Measurements from ENCODE around the gene FAM151A.

FAM151A gene

DNA sequence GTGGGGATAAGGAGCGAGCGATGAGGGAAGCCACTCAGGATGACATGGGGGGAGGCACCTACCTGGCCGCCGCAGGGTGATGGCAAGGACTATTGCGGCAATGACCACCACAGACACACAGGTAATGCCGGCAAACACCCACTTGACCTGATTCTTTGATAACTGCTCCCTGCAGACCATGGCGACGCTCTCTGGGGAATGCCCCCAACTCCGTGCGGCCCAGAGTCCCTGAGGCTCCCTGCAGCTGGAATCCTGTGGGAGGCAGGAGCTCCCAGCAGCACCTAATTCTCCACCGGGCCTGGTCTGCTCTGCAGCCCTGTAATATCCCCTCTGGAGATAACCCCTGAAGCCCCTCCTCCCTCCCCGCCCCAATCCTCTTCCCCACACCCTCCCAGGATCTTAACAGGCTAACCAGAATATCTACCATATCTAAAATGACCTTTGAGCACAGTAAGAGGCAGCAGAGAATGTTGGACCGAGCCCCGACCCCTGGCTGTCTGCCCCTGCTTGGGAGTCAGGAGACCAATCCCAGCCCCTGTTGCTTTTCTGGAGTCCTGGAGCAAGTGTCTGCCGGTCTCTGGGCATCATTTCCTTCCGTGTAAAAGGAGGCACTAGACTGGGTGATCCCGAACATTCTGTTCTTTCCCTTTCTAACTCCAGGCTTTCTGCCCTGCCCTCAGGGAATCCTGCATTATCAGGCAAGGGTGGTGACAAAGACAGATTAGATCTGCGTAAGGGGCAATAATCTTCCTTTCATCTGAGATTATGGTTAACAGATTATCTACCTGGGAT is at the start of gene FAM151A:
TSS of gene FAM151A (minus strand) at position 310 of the 792 bp plus-strand sequence. CDS start at position 180, 130 bp downstream.
- no peak for DNase-seq

DNA sequence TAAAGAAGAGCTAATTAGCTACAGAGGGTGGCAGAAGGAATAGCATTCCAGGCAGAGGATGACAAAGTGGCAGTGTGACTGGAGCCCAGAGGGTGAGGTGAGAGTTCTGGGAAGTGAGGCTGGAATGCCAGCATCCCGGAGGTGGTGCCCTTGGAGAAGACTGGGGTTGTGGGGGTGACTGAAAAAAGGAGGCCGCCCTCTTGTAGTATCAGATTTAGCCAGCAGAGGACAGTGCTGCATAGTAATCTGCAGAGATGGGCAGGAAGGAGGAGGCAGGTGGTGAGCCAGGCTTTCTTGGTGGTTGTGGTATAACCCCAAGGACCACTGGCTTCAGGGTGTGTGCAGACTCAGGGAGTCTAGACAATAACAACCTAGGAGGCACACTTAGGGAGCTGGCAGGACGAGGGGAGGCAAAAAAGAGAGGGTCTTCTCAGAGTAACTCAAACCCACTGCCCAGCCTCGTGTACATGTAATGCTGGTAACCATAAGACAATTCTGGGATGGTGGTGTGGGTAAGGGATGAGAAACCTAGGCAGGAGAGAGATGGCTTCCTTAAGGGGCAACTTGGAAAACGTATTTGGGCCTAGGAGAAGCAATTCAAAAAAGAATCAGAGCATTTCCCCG is 48.8 kb upstream of the FAM151A start:
- DNase-seq: peak; percentile 53 to 68 (median 66)

DNA sequence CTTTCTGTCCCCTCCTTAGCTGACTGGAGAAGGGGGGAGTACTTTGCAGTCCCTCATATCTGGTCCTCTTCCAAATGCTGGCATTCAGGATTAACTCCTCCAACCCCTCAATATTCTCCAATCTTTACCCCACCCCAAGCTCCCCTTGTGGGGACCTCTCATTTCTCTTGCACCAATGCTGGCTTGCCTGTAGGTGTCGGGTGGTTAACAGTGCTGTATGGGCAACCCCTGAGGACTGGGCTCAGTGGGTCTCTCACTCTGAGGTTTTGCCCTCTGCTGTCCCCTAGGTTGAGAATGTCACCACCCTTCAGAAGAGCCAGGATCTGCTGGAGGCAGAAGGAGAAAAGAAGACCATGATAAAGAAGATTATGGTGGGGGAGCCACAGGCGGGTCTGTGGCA is 45.2 kb upstream of the FAM151A start:
- DNase-seq: no peak

DNA sequence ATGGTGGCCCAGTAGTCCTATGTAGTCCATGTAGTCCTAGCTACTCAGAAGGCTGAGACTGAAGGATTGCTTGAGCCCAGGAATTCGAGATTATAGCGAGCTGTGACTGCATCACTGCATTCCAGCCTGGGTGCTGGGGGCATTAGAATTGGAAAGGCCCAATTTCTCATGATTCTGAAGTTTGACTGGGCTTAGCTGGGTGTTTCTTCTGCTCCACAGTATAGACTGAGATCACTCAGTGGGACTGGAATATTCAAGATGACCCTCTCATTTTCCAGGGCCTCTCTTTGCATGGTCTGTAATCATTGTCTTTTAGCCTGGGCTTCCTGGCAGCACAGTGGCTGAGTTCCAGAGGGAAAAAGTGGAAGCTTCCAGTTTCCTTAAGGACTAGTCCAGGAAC is 44.5 kb upstream of the FAM151A start:
- DNase-seq: no peak

DNA sequence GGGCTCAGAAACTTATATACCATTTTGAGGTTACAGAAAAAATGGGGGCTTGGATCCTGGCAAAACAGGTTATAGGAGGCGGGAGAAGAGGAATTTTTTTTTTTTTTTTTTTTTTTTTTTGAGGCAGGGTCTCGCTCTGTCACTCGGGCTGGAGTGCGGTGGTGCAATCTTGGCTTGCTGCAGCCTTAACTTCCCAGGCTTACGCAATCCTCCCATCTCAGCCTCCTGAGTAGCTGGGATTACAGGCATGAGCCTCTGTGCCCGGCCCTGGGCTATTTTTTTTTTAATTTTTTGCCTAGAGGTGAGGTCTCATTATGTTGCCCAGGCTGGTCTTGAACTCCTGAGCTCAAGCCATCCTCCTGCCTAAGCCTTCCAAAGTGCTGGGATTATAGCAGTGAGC is 43.0 kb upstream of the FAM151A start:
- peak in 2 of 3 donors; percentile 17 to 19 for DNase-seq

DNA sequence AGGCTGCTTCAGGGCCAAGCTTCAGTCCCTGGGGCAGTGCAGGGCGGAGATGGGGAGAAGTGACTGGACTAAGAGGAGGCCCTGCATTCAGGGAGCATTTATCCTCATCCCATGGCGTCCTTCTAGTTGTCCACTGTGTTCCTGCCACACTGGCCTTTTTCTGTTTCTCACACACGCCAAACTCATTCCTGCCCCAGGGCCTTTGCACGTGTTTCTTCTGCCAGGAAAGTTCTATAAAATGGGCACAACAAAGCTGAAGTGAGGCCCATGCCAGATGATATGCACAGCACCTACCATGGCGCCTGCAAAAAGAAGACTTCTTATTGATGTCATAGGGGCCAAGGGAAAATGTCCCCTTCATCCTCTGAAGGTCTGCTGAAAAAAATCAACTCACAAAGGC is 42.5 kb upstream of the FAM151A start:
- DNase-seq: no peak

DNA sequence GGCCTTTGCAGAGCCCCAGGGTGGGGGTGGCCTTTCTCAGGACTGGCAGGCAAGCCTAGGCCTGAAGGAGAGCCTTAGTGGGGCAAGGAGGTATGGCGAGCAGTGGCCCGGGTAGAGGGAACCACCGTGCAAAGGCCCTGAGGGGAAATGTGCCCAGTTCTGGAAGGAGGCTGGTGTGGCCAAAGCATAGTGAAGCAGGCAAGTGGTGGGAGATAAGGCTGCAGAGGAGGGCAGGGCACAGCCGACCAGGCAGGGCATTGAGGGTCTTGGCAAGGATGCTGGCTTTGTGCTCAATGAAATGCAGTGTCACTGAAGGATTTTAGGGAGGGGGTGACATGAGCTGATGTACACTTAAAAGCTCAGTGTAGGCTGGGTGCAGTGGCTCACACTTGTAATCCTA is 41.0 kb upstream of the FAM151A start:
- no peak for DNase-seq

DNA sequence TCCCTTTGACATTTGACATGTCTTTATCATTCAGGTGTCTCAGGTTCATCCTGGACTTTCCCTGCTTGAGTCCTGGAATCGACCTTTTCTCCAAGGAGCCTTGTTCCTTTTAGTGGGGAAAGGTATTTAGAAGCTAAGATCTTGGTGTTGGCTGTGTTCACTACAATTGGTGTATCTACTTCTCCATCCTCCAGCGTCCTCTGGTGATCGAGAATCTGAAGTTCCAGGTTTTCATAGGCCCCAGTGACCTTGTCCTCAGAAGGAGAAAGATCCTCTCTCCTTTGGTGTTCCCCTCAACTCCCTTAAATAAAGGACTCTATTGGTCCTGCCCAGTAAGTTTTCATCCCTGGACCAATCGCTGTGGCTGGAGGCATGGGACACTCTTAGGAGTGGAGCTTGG is 40.4 kb upstream of the FAM151A start:
- DNase-seq: no peak

DNA sequence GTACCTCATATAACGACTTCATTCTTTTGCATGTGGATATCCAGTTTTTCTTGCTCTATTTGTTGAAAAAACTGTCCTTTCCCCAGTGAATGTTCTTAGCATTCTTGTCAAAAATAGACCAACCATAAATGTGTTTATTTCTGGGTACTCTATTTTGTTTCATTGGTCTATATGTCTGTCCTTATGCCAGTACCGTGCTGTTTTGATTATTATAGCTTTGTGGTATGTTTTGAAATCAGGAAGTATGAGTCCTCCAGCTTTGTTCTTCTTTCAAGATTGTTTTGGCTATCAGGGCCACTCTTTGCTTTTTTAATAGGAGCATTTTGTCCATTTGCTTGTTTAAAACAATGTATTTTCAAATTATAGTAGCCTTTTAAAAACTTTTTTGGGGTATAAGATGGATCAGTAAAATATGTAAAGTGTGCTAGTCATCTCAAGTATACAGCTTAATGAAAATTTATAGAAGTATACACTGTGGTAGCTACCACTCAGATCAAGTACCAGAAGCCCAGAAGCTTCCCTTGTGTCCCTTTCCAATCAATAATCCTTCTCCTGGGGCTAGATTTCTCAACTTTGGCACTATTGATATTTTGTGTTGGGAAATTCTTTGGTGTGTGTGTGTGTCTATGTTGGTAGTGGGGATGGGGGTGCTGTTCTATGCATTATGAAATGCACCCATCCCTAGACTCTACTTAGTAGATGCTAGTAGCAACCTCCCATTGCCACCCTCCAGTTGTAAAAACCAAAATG is 35.0 kb upstream of the FAM151A start:
- no peak for DNase-seq

DNA sequence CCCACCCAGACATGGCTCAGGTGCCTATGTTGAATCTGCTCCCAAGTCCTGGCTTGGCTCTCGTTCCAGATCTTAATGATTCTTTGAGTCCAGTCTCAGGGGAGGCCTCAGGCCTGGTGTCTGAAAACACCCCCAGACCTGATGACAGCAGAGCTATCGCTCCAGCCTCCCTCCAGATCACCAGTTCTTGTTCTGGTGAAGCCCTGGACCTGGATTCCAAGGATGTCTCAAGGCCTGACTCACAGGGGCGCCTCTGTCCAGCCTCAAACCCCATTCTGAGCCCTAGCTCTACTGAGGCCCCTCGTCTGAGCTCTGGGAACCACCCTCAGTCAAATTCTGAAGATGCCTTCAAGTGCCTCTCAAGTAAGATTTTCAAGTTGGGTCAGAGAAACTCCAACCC is 29.7 kb upstream of the FAM151A start:
- DNase-seq: no peak

DNA sequence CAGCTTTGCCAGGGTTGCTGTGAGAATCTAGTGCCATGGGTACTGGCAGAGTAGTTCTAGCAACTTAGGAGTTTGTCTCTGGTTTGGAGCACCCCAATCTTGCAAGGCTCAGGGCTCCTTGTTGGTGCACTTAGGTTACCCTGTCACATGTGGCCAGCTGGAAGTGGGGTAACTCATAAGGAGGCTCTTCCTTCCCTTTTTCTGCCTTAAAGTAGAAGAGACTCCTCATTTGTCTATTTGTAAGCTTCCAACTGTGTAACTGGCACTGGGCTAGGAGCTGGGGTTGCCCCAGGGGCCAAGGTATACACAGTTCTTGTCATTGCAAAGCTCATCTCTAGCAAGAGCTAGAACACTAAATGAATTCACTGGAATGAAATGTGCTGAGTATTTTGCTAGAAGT is 28.8 kb upstream of the FAM151A start:
- peak; percentile 50 to 58 (median 57) for DNase-seq

DNA sequence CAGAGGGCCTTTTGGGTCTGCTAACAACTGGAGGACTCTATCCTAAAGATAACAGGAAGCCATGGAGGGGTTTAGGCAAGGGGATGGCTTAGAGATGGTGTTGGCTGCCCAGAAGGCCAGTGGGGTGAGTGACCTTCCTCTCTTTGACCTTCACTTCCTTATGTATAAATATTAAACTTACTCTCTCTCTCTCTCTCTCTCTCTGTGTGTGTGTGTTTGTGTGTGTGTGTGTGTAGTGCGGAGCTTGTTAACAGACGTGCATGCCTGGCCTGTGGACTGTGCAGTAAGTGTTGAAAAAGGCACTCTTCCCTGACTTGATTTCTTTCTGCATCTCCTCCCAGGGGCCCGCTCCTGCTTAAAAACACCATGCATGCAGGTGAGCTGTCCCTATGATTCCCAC is 28.3 kb upstream of the FAM151A start:
- DNase-seq: no peak

DNA sequence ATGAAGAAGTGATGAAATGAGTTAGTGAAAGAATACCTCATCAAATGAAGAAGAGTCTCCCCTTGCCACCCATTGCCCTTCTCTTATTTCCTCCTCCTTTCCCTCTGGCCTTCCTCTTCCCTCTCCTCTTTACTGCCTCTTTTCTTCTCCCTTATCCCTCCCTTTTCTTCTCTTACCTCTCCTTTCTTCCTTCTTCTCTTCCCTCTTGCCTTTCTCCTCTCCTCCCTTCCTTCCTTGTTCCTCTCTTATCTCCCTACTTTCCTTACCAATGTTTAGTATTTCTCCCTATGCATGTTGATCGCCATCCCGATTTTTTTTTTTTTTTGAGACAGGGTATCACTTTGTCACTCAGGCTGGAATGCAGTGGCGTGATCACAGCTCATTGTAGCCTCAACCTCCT is 27.1 kb upstream of the FAM151A start:
- DNase-seq: no peak

DNA sequence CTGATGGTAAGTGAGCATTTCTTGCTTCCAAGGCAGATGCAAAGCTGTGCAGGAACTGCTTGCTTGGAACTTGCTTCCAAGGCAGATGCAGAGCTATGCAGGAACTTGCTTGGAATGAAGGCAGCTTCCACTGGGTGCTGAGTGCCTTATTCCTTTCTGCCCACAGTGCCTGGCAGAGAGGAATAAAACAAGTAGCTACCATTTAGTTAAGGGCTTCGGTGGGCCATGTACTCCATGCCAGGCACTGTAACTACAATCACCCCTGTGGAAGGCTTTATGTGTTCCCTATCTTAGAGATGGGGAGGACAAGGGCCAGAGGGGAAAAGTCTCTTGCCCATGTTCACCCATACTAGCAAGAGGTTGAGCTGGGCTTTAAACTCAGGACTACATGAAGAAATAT is 26.6 kb upstream of the FAM151A start:
- DNase-seq: no peak

DNA sequence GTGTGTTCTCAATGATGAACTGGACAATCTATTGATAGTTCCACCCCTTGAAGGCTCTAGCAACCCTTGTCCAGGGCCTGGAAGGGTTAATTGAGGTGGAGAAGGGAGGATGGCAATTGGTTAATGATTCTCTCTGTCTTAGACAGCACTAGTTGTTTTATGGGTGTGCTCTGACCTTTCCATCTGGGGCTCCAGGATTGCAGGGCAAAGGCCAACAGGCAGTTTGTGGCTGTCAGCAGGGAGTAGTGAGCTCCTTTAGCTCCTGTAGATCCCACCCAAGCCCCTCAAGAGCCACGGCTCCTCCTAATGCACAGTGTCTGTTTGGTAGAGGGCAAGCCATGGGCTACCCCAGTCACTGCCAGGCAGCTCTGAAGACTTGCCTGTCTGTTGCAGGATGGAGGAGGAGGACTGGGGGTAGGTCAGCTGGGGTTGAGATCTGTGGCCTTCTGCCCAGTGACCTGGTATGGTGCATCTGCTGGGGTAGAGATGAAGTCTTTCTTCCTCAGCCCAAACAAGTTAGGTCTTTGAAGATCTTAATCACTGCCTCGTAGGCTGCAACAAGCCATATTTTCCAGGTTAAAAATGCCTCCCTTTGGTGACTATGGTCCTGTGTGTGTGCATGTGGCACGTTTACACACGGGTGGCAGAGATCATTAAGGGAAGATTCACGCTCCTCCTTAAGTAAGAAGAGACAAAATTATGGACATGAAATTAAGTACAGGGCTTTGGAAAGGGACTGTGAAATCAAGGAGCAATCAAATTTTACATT is 26.0 kb upstream of the FAM151A start:
- no peak for DNase-seq

DNA sequence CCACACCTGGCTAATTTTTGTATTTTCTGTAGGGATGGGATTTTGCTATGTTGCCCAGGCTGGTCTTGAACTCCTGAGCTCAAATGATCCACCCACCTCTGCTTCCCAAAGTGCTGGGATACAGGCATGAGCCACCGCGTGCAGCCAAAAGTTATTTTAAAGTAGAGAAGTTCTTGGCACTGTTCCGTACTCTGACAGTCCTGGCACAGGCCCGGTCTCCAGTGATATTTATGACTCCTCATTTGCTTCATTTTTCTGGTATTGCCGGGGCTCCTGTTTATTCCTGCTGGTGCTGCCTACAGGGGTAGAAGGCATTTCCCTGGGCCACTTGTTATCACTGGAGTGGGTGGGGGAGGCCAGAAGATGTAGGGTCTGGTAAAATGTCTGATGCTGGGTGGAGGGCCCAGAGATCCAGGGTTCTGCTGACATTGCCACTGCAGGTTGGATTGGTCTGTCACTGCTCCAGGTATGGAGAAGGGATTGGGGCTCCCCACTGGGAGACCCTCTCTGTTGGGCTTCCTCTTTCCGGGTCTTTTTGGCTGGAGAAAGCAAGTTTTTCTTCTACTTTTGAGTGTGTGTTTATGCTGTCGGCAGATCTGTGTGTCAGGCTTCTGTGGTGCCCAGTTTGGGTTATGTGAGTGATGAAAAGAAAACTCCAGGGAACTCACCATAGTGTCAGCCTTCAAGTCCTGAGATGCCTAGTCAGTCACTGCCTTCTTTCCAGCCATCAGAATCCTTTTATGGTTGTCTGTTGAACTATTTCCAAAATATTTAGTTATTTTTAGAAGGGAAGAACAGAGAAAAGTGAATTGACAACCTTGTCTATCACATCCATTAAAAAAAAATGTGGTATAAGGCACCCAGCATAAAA is 22.7 kb upstream of the FAM151A start:
- no peak for DNase-seq

DNA sequence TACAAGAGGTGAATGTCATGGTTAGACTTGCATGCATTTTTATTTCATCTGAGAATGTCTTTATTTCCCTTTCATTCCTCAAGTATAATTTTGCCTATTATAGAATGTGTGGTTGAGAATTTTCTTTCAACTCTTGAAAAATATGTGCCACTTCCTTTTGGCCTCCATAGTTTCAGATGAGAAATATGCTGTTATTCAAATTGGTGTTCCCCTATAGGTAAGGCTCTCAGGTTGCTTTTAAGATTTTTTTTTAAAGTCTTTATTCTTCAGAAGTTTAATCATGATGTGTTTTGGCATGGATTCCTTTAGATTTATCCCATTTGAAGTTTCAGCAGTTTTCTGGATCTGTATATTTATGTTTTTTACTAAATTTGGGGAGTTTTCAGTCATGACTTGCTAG is 20.4 kb upstream of the FAM151A start:
- DNase-seq: no peak

DNA sequence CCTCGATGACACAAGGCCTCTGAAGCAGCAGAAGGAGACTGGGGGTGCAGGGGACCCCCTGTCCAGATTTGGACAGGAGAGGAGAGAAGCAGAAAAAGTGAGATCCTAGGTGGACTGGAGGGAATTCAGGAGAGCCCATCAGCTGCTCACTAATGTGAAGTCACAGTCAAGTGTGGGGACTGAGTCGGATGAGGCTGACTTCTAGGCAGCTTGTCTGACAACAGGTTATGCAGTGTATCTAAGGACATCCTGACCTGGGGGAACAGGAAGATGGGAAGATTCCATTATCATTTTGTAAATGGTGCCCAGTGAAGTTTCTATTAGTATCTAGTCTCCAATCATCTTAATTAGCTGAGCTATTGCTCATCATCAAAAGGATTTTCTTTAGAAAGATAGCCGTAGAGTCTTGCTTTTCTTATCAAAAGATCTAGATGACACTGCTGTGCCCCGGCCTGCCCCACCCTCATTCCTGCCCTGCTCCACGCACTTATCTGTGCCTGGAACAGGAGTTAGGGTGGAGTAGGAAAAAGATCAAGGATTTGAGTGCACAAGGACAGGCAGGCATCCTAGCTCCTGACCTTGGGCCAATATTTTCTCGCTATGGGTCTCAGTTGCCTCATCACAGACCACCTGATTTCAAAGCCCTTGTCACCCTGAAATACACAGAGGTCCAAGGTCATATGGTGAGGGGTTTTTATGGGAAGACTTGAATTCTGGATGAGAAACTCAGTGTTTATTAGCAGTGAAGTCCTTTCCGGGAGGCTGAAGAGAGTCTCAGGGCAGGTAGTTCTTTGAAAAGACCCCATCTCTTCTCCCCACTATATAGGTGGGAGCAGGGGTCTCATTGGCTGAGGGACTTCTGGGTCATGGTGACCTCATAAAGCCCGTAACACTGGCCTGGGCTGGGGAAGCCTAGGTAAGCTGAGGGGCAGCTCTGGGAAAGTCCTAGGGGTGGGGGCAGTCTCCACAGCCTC is 17.8 kb upstream of the FAM151A start, which contains the start of gene MROH7:
TSS of gene MROH7 (plus strand) at position 924 of the 974 bp plus-strand sequence. CDS start 11,141 bp downstream, outside the sequence.
- DNase-seq: no peak

DNA sequence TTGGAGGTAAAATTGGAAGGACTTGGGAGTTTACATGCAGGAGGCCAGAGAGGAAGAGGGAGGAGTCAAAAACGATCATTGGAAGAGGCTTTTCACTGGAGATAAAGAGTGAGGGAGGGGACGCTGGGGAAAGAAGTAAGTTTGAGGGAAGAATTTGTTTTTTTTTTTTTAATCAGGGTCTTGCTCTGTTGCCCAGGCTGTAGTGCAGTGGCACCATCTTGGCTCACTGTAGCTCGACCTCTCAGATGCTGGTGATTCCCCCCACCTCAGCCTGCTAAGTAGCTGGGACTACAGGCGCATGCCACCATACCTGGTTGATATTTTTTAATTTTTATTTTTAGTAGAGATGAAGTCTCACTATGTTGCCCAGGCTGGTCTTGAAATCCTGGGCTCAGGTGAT is 17.0 kb upstream of the FAM151A start:
- DNase-seq: no peak
